ENCODE data around the gene UROD. TPM values are rescaled to one million over a fixed set of nuclear protein-coding genes. Genes with fewer than 3 reads are reported as not detected.
A peak's percentile ranks its signal among the peaks of the same experiment; 100 is the strongest.

The UROD gene
- total RNA-seq, 1 donor from 2014 or later = 302 TPM

GRCh38 chr1:45008516-45008915 lies 3.5 kb upstream of the UROD start:
- DNase-seq (ENCODE audit: low read depth, low spot score) = no peak

- DNase-seq (ENCODE audit: low read depth, low spot score) = no peak
Observed at GRCh38 chr1:45009296-45009865, 2.7 kb upstream of the UROD start.

GRCh38 chr1:45009956-45010854 lies 1.8 kb upstream of the UROD start:
- no peak for DNase-seq (ENCODE audit: low read depth, low spot score)

DNA sequence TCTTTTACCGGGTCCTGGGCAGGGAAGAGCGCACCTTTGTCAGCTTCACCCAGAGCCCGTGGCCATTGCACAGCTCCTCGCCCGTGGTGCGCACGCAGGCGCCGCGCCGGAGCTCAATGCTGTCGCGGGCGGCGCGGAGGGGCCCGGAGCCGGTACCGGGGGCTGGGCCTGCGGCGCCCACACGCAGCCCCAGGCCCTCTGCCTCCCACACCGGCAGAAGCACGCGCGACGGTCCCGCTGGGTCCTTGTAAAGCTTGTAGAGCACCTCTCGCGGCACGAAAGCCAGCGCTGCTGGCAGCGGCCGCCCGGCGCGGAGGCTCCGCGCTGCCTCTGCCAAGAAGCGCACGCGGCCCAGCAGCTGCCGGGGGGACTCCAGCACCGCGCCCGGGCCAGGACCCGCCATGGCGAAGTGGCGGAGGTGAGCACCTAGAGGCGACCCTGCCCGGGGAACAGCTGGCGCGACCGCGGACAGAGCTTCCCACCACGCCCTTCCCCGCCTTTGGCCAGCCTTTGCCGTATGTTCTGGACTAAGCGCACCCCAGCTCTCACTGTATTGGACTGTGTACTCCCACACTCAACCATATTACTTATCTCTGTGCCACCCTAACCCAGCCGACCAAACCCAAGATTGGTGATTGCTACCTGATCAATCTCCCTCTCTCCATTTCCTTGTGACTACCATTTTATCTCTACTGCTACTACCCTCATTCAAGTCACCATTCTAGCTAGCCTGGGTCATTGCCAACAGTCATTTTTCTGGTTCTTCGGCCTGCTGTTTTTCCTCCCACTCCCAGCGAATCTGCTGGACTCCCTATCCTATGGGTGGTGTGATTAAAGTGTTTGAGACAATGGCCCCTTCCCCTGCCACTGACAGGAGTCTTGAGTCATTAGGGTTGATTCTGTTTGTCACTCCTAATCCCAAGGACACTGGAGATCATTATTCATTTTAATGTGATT lies 921 bp upstream of the UROD start, which contains the start of gene HECTD3:
TSS of gene HECTD3 (minus strand) at position 470 of the 957 bp plus-strand sequence. CDS start at position 403, 67 bp downstream.
- DNase-seq (ENCODE audit: low read depth, low spot score) = no peak

- DNase-seq (ENCODE audit: low read depth, low spot score) = peak; percentile 40
Observed at GRCh38 chr1:45012639-45013278, 705 bp downstream of the UROD start.

- no peak for DNase-seq (ENCODE audit: low read depth, low spot score)
Observed at GRCh38 chr1:45013551-45014209, 1.6 kb downstream of the UROD start.

- DNase-seq (ENCODE audit: low read depth, low spot score) = peak; percentile 49
Observed at GRCh38 chr1:45014321-45015028, 2.4 kb downstream of the UROD start.

DNA sequence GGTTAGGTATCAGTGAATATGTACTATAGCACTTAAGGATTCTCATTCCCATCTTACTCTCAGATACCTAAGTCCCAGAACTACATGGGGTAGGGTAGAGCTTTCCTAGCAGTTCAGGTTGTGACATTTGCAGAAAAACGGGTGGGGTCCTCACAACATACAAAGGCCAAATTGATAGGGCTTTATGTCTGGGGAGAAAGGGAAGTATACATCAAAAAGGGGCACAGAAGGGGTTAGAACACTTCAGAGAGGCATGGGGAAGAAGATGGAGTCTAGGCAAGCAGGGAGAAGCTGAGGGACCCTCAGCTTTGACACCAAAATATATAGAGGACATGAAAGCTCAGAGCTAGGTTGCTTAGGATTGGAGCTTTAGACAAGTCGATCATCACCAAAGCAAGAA lies 3.6 kb downstream of the UROD start:
- DNase-seq (ENCODE audit: low read depth, low spot score) = no peak

- DNase-seq (ENCODE audit: low read depth, low spot score) = no peak
Observed at GRCh38 chr1:45016090-45016697, 4.1 kb downstream of the UROD start.

- DNase-seq (ENCODE audit: low read depth, low spot score) = no peak
Observed at GRCh38 chr1:45016767-45017166, 4.7 kb downstream of the UROD start.

DNA sequence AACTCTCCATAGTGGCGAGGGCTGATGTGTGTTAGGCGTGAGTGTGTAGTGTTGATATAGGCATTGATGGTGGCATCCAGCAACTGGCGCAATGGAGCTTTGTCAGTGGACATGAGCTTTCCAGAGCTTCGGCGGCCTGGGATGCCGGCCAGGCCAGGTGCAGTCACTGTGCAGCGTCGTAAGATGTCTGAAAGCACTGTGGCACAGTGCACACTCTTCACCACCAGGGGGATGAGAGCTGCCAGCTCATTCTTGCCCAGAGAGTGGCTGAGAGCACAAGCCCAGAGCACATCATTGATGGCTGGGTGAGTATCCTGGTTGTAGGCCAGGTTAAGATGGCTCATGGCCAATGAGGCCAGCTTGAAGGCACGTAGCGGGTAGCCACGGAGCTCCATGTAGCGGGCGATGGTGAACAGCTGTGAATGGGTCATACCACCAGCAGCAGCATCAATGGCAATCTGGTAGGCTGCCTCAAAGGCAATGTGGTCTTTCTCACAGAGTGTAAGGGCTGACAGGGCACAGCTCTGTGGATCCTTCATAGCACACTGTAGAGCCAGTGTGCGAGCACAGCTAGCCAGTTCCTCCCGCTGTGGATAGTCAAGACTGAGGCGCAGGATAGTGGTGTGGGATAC lies 6.7 kb downstream of the UROD start:
- no peak for DNase-seq (ENCODE audit: low read depth, low spot score)

DNA sequence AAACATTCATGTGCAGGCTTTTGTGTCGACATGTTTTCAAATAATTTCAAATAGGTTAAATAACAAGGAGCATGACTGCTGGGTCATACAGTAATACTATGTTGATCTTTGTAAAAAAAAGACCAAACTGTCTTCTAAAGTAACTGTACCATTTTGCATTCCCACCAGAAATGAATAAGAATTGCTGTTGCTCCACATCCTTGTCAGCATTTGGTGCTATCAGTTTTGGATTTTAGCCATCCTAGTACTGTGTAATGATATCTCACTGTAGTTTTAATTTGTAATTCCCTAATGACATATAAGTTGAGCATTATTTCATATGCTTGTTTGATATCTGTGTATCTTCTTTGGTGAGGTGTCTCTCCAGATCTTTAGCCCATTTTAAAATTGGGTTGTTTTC lies 11.6 kb downstream of the UROD start:
- no peak for DNase-seq (ENCODE audit: low read depth, low spot score)

DNA sequence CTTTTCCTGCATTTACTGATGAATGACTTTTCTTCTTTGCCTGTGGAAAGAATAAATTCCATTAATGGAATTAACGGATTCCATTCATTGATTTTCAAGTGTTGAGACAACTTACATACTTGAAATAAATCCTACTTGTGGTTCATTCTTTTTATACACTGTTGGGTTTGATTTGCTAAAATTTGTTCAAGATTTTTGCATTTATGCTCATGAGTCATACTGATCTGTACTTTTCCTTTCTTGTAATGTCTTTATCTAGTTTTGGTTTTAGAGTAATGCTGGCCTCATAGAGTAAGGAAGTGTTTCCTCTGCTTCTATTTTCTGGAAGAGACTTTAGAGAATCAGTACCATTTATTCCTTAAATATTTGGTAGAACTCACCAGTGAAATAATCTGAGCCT lies 14.4 kb downstream of the UROD start:
- DNase-seq (ENCODE audit: low read depth, low spot score) = no peak

DNA sequence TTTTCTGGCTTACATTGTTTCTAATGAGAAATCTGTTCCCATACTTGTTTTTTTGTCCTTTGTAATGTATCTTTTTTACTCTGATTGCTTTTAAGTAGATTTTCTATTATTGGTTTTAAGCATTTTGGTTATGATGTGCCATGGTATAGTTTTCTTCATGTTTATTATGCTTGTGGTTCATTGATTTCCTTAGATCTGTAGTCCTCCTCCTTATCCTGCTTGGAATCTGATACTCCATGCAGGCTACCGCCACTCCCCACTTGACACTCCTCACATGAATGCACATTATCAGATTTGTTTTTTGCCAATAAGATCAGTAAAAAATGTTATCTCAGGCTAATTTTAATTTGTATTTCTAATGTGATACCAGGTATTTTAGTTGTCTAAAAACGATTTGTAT lies 20.8 kb downstream of the UROD start:
- no peak for DNase-seq (ENCODE audit: low read depth, low spot score)

DNA sequence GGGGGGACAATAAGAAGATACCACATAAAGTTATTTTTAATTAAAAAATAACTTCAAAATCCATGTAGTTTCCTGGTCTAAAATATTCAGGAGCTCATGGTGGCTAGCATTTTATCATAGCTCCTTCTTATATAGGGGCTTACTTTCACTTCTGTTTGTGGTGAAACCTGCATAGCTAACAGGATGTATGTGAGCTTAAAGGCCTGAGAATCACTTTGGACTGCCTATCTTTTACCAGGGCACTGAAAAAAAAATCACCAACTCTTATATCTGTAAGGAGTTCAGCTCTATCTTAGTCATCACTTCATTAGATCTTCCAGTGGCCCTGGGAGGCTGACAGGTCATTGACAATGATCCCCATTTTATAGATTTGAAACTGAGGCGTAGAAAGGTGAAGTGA lies 21.3 kb downstream of the UROD start:
- no peak for DNase-seq (ENCODE audit: low read depth, low spot score)

DNA sequence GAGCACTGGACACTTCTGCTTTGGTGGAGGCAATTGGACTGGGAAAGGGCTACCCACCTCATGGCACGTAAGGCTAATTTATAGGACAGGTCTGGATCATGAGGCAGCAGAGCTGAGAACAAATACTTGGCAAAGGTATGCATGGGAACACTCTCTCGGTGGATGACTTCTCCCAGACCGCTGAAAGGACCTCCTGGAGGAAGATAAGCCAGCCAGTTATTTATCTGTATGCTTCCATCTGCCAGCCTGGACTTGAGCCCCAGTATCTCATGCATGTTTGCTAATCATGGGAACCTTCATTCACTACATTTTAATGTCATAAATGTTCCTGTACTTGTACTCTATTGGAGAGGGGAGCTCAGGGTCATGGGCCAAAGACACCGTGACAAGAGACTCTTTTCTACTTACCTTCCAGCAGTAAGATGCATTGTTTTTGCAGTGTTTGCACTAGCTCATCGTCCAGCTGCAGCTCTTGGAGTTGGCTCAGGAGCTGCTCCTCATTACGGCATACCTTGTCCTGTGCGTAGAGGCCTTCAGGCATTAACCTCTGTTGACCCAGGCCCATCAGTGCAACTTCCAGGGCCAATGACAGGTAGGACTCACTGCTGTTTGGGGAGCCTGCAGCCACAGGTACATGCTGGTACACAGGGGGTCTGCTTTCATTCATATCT lies 23.7 kb downstream of the UROD start:
- no peak for DNase-seq (ENCODE audit: low read depth, low spot score)

DNA sequence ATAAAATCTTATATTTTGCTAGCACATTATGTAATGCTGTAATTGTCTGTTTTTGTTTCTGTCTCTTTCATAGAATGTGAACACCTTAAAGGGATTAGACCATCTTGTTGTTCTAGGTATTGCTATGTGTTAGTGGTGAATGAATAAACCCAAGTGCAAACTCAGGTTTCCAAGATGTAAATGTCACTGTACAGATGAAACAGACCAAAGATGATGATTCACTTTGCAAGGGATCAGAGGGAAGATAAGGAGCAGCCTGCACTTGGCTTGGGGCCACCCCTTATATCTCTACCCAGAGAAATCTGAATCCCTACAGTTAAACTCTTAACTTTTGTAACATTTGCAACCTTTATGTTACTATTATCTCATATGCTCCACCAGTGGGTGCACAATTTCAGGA lies 25.4 kb downstream of the UROD start:
- no peak for DNase-seq (ENCODE audit: low read depth, low spot score)

DNA sequence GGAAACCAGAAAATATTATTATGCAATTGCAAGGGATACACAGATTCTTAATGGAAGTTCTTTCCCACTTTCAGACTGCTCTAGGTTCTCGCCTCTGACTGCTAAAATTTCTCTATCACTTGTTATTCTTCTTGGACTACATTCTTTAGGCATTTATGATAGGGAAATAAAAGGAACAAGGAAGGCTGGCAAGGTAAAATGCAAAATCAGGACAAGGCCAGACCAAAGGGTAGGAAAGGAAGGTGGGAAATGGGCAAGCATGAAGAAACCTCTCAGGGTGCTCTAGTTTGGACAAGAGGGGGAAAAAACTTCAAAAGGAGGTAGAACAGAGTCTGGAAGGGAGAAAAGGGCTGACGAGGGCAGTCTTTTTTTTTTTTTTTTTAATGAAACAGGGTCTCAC lies 26.2 kb downstream of the UROD start:
- no peak for DNase-seq (ENCODE audit: low read depth, low spot score)

Measured in pulmonary artery endothelial cell (primary cell).